DMS79 treated with DMSO at 0.1 percent for 48 hours (cell line): Measurements from ENCODE around the gene NEK1.

Experiments
- DNase-seq: peaks from one replicate; lab custom pipeline; 2025; lab: John Stamatoyannopoulos, UW

NEK1 gene

GRCh38 chr4:169611991-169612870 is at the start of gene NEK1:
Gene NEK1, minus strand, starts transcription at chr4:169612583. Its CDS starts 9,953 bp downstream, at chr4:169602630.
- peak; percentile 57 for DNase-seq

DNA sequence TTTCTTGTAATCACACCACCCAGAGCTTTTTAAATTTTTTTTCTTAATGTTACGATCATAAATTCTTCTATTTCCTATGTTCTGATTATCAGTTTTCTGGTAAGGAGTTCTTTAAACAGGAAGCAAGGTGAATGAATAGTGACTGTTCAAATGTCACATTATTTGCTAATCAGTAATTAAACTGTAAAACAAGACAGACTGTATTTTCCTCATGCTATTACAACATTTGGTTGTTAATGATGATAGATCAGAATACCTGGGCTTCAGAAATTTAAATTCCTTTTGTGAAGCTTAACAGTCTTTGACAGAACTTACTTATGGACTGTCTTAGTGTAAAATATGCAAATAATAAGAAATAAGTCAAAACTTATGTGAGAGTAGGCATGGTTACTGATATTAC is 49.4 kb upstream of the NEK1 start:
- no peak for DNase-seq

GRCh38 chr4:169660929-169661328 is 48.5 kb upstream of the NEK1 start:
- no peak for DNase-seq

- peak; percentile 69 for DNase-seq
These were observed 47.6 kb upstream of the NEK1 start for GRCh38 chr4:169659716-169660670.

GRCh38 chr4:169658975-169659715 is 46.8 kb upstream of the NEK1 start:
- DNase-seq = no peak

- no peak for DNase-seq
These were observed 45.8 kb upstream of the NEK1 start for GRCh38 chr4:169658196-169658595.

DNA sequence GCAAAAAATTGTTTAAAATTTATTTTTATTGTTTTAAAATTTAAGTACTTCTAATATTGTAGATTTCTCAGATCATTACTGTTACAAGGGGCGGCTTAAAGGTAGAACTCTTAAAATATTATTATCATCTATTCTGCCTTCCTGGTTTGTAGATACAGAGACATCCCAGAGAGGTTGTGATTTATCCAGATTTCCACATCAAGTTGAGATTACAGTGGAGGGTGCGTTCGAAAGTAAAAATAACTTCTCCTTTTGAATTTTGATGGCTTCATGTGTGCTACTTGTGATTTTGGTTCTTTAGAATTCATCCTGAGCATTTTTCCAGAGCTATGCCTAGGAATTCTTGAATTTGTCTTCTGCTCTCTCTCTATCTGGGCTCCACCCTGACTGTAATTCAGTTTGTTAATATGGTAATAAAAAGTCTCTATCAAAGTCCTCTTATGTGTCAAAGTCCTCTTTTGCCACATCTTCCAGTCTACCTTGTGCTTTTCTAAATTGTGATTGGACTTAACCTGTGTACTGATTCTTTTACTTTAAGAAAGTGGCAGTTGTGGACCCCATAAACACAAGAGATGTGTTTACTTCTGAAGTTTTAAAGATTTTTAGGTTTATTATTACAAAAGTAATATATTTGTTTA is 45.2 kb upstream of the NEK1 start:
- no peak for DNase-seq

GRCh38 chr4:169655401-169655800 is 43.0 kb upstream of the NEK1 start:
- no peak for DNase-seq

DNA sequence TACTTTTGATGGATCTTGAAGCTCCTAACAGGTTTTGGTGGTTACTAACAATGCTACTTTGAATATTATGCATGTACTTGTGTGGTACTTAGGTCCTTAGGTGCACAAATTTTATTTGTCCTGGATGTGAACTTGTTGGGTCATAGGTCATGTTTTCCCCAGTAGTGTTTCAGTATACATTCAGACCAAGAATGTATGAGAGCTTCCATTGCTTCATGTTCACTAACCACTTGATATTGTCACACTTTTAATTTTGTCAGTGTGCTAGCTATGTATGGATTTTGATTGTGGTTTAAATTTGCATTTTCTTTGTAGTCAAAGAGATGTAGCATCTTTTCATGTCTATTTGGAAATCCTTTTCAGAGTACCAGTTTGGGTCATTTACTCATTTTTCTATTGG is 40.2 kb upstream of the NEK1 start:
- no peak for DNase-seq

- DNase-seq = no peak
These were observed 38.0 kb upstream of the NEK1 start for GRCh38 chr4:169650227-169650936.

- DNase-seq = no peak
These were observed 37.3 kb upstream of the NEK1 start for GRCh38 chr4:169649545-169650226.

DNA sequence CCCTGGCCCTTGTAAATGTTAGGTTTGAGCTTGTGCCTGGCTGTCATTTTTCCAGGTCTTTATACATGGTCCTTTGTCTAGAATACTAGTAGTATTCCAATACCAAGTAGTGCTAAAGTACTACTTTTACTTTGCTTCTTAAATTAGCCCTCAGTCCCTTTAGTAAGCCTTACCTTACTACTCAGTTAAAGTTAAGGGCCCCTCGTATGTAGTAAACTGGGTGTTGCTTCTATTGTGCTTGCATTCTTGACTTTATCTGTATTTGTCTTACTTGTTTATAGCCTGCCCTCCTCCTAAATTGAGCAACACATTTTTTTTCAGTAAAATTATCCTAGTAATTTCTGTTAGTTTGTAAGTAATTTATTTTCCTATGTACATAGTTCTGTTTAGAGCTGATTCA is 33.2 kb upstream of the NEK1 start:
- DNase-seq = no peak

- DNase-seq = no peak
These were observed 32.4 kb upstream of the NEK1 start for GRCh38 chr4:169644802-169645201.

- no peak for DNase-seq
These were observed 28.0 kb upstream of the NEK1 start for GRCh38 chr4:169640261-169640870.

GRCh38 chr4:169634975-169635374 is 22.6 kb upstream of the NEK1 start:
- no peak for DNase-seq

DNA sequence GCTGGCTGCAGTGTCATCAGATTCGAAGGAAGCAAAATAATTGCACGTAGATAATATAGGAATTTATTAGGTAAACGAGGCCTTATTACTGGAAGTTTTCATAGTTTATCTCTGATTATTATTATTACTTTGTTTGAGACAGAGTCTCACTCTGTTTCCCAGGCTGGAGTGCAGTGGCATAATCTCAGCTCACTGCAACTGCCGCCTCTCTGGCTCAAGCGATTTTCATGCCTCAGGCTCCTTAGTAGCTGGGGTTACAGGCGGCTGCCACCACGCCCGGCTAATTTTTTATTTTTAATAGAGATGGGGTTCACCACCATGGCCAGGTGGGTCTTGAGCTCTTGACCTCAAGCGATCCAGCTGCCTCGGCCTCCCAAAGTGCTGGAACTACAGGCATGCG is 20.5 kb upstream of the NEK1 start:
- DNase-seq = no peak

DNA sequence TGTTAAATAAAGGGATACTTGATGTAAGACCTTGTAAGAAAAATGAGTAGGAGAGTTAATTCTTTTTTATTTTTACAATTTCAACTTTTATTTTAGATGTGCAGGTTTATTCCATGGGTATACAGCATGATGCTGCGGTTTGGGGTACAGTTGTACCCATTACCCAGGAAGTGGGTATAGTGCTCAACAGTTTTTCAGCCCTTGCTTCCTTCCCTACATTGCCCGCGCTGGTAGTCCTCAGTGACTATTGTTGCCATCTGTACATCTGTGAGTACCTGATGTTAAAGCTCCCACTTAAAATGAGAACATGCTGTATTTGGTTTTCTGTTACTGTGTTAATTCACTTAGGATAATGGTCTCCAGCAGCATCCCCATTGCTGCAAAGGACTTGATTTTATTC is 17.7 kb upstream of the NEK1 start:
- DNase-seq = no peak

- DNase-seq = no peak
These were observed 16.2 kb upstream of the NEK1 start for GRCh38 chr4:169628579-169628978.

DNA sequence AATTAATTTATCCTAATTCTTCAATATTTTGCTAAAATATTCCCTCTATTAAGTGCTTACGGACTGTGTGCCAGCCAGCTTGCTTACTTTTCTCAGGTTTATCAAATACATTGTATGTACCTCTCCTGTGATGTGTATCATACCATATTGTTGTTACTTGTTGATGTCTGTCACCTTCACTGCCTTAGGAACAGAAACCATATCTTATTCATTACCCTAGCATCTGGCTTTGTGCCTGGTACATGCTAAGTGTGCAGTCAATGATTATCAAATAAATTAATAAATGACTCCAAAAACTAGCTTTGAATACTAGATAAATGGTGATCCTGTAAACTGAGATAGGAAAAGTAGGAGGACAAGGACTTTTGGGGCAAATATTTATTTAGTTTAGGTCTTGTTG is 14.9 kb upstream of the NEK1 start:
- DNase-seq = no peak
